ENCODE measurements around the gene ASTN1.

ASTN1 gene

GRCh38 chr1:176864211-176864610, 300.3 kb downstream of the ASTN1 start:
- no peak for DNase-seq (ENCODE audit: insufficient read length, low spot score)
- no peak for TF ChIP-seq TAF1 (IDR thresholded peaks at IDR 0.05; ENCODE audit: low read depth, low read length)
- TF ChIP-seq POU2F2 (IDR thresholded peaks at IDR 0.05; ENCODE audit: low read depth, low read length) = no peak
- TF ChIP-seq PAX5 (IDR thresholded peaks at IDR 0.05; ENCODE audit: insufficient read depth, low read length, severe bottlenecking) = no peak
- TF ChIP-seq SPI1 (IDR thresholded peaks at IDR 0.05; ENCODE audit: low read depth, low read length) = no peak
- TF ChIP-seq POLR2A (IDR thresholded peaks at IDR 0.05; ENCODE audit: low read depth, low read length) = no peak
- TF ChIP-seq POLR2AphosphoS5 (IDR thresholded peaks at IDR 0.05; ENCODE audit: low read depth, low read length) = no peak
- FAIRE-seq = no peak

GRCh38 chr1:176863613-176864012, 300.9 kb downstream of the ASTN1 start:
- no peak for FAIRE-seq
- TF ChIP-seq SPI1 (IDR thresholded peaks at IDR 0.05; ENCODE audit: low read depth, low read length) (no peak), TAF1 (IDR thresholded peaks at IDR 0.05; ENCODE audit: low read depth, low read length) (no peak)

DNA sequence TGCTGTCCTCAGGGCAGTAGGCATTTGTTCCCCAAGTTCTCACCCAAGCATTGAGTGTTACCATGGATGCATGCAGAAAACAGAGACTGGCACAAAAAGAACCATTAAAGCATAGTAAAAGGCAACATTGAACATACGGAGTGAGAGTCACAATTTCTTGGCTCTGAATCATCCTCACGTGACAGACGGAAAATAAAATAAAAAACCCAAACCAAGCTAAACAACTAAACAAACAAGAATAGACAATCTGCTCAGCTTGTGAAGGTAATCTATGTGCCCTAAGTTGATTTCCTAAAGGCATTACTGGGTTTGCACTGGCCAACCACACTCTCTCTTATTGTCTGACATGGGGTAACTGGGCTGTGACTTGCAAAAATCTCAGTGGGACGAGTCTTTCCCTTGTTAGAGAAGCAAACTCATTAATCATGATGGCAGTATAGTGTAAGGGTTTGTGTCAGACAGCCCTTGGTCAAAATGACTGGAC, 306.0 kb downstream of the ASTN1 start:
- TF ChIP-seq POU2F2 (IDR thresholded peaks at IDR 0.05; ENCODE audit: low read depth, low read length) (no peak), PAX5 (IDR thresholded peaks at IDR 0.05; ENCODE audit: insufficient read depth, low read length, severe bottlenecking) (no peak), POLR2A (IDR thresholded peaks at IDR 0.05; ENCODE audit: low read depth, low read length) (no peak), TAF1 (IDR thresholded peaks at IDR 0.05; ENCODE audit: low read depth, low read length) (no peak), POLR2AphosphoS5 (IDR thresholded peaks at IDR 0.05; ENCODE audit: low read depth, low read length) (no peak)
- DNase-seq (ENCODE audit: insufficient read length, low spot score) = no peak
- FAIRE-seq = no peak

More at GRCh38 chr1:176863613-176864012, 300.9 kb downstream of the ASTN1 start:
- DNase-seq (ENCODE audit: insufficient read length, low spot score) = no peak

- DNase-seq (ENCODE audit: insufficient read length, low spot score) (no peak), FAIRE-seq (no peak)
- TF ChIP-seq PAX5 (IDR thresholded peaks at IDR 0.05; ENCODE audit: insufficient read depth, low read length, severe bottlenecking) = no peak
- TF ChIP-seq SPI1 (IDR thresholded peaks at IDR 0.05; ENCODE audit: low read depth, low read length) = no peak
- TF ChIP-seq TAF1 (IDR thresholded peaks at IDR 0.05; ENCODE audit: low read depth, low read length) = no peak
- no peak for TF ChIP-seq POLR2A (IDR thresholded peaks at IDR 0.05; ENCODE audit: low read depth, low read length)
- TF ChIP-seq POLR2AphosphoS5 (IDR thresholded peaks at IDR 0.05; ENCODE audit: low read depth, low read length) = no peak
- no peak for TF ChIP-seq POU2F2 (IDR thresholded peaks at IDR 0.05; ENCODE audit: low read depth, low read length)
Measured at GRCh38 chr1:176857632-176858031, 306.9 kb downstream of the ASTN1 start.

DNA sequence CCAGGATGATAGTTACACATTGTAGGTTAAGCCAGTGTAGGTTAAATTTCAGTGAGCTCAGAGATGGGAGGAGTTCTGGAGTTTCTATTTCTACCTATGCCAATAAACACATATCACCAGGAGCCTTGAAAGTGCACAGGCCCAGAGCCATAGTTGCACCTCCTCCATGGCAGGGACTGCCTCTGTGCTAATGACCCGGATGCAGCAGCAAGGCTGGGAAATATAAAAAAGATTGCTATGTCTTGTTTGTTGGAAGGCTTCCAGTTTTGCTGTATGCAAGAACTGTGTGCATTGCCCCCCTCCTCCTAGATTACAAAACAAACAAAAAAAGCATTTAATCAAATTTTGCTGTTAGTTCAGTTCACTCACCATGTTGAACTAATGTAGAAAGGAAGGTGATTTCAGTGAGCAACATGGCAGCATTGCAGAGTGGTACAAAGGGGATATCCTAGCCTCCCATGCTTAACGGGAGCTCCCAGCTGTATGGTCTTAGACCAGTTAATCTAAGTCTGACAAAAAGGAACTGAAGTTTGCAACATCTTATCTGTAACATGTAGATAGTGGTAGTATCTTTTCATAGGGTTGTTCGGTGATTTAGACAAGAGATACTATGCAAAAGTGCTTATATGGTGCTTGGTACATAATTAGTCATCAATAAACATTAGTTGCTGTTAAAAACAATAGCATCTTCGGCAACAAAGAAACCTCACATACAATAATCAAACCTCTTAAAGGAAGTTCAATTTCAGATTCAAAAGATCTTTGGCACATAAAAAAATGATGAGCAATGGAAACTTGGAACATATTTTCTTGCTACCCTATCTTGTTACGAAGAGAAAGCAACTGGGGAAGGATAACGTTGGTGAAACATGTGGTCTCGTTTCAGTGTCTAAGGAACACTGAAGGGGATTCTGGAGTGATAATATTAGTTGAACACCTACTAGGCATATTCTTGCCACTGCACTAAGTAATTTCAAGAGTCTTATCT, 309.5 kb downstream of the ASTN1 start:
- DNase-seq (ENCODE audit: insufficient read length, low spot score) (no peak), FAIRE-seq (no peak)
- no peak for TF ChIP-seq POLR2AphosphoS5 (IDR thresholded peaks at IDR 0.05; ENCODE audit: low read depth, low read length)
- no peak for TF ChIP-seq PAX5 (IDR thresholded peaks at IDR 0.05; ENCODE audit: insufficient read depth, low read length, severe bottlenecking)
- no peak for TF ChIP-seq POU2F2 (IDR thresholded peaks at IDR 0.05; ENCODE audit: low read depth, low read length)
- no peak for TF ChIP-seq POLR2A (IDR thresholded peaks at IDR 0.05; ENCODE audit: low read depth, low read length)
- no peak for TF ChIP-seq SPI1 (IDR thresholded peaks at IDR 0.05; ENCODE audit: low read depth, low read length)
- TF ChIP-seq TAF1 (IDR thresholded peaks at IDR 0.05; ENCODE audit: low read depth, low read length) = no peak

- FAIRE-seq = no peak
- no peak for DNase-seq (ENCODE audit: insufficient read length, low spot score)
- no peak for TF ChIP-seq POLR2A (IDR thresholded peaks at IDR 0.05; ENCODE audit: low read depth, low read length)
Measured at GRCh38 chr1:176854121-176854520, 310.4 kb downstream of the ASTN1 start.

DNA sequence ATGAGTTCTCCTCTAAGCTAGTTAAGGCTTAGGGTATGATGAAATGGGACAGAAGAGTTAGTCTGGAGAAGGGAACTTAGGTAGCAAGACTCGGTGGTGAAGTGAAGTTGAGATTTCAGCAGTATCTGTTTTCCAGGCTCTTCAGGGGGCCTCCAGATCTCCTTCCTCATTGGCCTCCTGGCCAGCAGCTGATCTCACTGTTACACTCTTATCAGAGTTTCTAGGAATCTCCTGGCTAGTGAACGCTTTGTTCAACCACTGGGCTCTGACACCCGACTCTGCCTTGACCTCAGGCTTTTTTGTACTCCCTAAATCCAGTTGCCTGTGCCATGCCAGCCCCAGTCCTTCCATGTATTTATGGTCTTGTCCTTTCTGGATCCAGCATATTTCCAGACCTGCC, 311.0 kb downstream of the ASTN1 start:
- TF ChIP-seq PAX5 (IDR thresholded peaks at IDR 0.05; ENCODE audit: insufficient read depth, low read length, severe bottlenecking) (no peak), POLR2A (IDR thresholded peaks at IDR 0.05; ENCODE audit: low read depth, low read length) (no peak), TAF1 (IDR thresholded peaks at IDR 0.05; ENCODE audit: low read depth, low read length) (no peak), POU2F2 (IDR thresholded peaks at IDR 0.05; ENCODE audit: low read depth, low read length) (no peak), POLR2AphosphoS5 (IDR thresholded peaks at IDR 0.05; ENCODE audit: low read depth, low read length) (no peak), SPI1 (IDR thresholded peaks at IDR 0.05; ENCODE audit: low read depth, low read length) (no peak)
- DNase-seq (ENCODE audit: insufficient read length, low spot score) (no peak), FAIRE-seq (no peak)

DNA sequence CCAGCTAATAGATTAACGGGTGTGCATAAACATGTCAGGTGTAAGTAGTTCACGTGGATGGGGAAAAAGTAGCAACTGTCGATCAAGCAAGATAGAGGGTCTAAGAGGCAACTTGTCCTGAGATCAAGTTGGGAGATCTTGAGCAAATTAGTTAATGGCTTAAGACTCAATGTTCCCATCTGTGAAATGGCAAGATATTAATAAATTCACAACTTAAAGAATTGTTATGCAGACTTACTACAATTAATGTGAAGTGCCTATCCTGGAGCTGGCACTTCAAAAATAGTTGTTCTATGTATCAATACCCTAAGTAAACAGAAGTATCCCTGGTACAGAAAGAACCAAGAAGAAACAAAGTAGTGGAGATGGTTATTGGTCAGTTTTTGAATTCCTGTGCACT, 312.4 kb downstream of the ASTN1 start:
- FAIRE-seq (no peak), DNase-seq (ENCODE audit: insufficient read length, low spot score) (no peak)
- no peak for TF ChIP-seq TAF1 (IDR thresholded peaks at IDR 0.05; ENCODE audit: low read depth, low read length)
- TF ChIP-seq POLR2AphosphoS5 (IDR thresholded peaks at IDR 0.05; ENCODE audit: low read depth, low read length) = no peak
- no peak for TF ChIP-seq PAX5 (IDR thresholded peaks at IDR 0.05; ENCODE audit: insufficient read depth, low read length, severe bottlenecking)
- no peak for TF ChIP-seq SPI1 (IDR thresholded peaks at IDR 0.05; ENCODE audit: low read depth, low read length)
- TF ChIP-seq POU2F2 (IDR thresholded peaks at IDR 0.05; ENCODE audit: low read depth, low read length) = no peak
- no peak for TF ChIP-seq POLR2A (IDR thresholded peaks at IDR 0.05; ENCODE audit: low read depth, low read length)

GRCh38 chr1:176850871-176851270, 313.6 kb downstream of the ASTN1 start:
- no peak for DNase-seq (ENCODE audit: insufficient read length, low spot score)
- TF ChIP-seq SPI1 (IDR thresholded peaks at IDR 0.05; ENCODE audit: low read depth, low read length) (no peak), TAF1 (IDR thresholded peaks at IDR 0.05; ENCODE audit: low read depth, low read length) (no peak), POU2F2 (IDR thresholded peaks at IDR 0.05; ENCODE audit: low read depth, low read length) (no peak), POLR2AphosphoS5 (IDR thresholded peaks at IDR 0.05; ENCODE audit: low read depth, low read length) (no peak), PAX5 (IDR thresholded peaks at IDR 0.05; ENCODE audit: insufficient read depth, low read length, severe bottlenecking) (no peak), POLR2A (IDR thresholded peaks at IDR 0.05; ENCODE audit: low read depth, low read length) (no peak)
- FAIRE-seq = no peak

DNA sequence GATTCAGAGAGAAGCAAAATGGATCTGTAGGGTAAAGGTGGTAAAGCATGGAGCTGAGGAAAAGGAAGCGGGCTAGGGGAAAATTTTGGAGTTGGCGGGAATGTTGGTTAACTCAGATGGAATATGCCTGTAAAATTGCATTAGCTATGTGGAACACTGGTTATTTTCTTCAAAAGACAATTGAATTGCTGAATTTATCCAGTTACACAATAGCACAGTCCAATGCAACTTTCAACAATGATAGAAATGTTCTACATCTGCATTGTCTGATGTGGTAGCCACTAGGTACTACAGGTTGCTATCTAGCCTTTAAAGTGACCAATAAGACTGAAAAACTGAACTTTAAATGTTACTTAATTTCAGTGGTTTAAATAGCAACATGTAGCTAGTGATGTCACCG, 315.2 kb downstream of the ASTN1 start:
- FAIRE-seq (no peak), DNase-seq (ENCODE audit: insufficient read length, low spot score) (no peak)
- TF ChIP-seq TAF1 (IDR thresholded peaks at IDR 0.05; ENCODE audit: low read depth, low read length) (no peak), POLR2A (IDR thresholded peaks at IDR 0.05; ENCODE audit: low read depth, low read length) (no peak), POLR2AphosphoS5 (IDR thresholded peaks at IDR 0.05; ENCODE audit: low read depth, low read length) (no peak), PAX5 (IDR thresholded peaks at IDR 0.05; ENCODE audit: insufficient read depth, low read length, severe bottlenecking) (no peak)

All from GM12891 (cell line).